Heart left ventricle (tissue), 13 donors: ENCODE results near the gene CENPX.

Source experiments
- CTCF ChIP-seq, 12 donors: fragments of 200-600 bp; sonication (generic) in 4 of 12; IDR thresholded peaks; one replicate each; pipeline versions ENCODE4 v1.5.0 to v1.8.0; 2018 to 2022; ENCODE audit warnings: antibody characterized with exemption in 12 of 12, mild to moderate bottlenecking in 5 of 12
- POLR2A ChIP-seq, 2 donors: fragments of 450-650 bp; IDR thresholded peaks; one replicate each; pipeline ENCODE4 v1.6.1; 2017; ENCODE audit warnings: antibody characterized with exemption in 2 of 2, mild to moderate bottlenecking in 2 of 2, moderate library complexity in 2 of 2
- donor health status: ischemic (EF 13 %, LVEDD 7.1; RV severe dilation, severe dysfunction).
- donor health status: DM: no; HTN: yes; CAD: no.
- donor health status: DM: no; HTN: no; CAD: no.
- donor health status: ischemic (EF 25% LVEDD 6.9; RV normal size, moderate dysfunction).
- donor health status: ischemic (EF 25% LVEDD 5.7; RV mildly dilated, moderate dysfunction).
- donor health status: ischemic (EF 35%, LVEDD 5.7; RV mildly dilated, moderate dysfunction).
- donor health status: nonischemic (EF 11% LVEDD 7.7; RV severe dilation, severe dysfunction).
- donor health status: DM: yes; HTN: yes; CAD: no.
- donor health status: PGD.
- donor health status: ischemic (EF 29% LVEDD 5.4; RV normal size, mild dysfunction).
- donor health status: nonischemic (EF 23%, LVEDD 6.1; RV moderate dilation, normal function).

GRCh38 chr17:82054351-82055022 is 31.8 kb upstream of the CENPX start:
- no peak for TF ChIP-seq CTCF (IDR thresholded peaks at IDR 0.05)
- no peak for TF ChIP-seq POLR2A (IDR thresholded peaks at IDR 0.05)
